Loucy (cell line): Measurements from ENCODE around the gene ICE1.

ENCODE experiments used
- H2AFZ ChIP-seq: fragments of 200-600 bp; sonication (generic); 2 replicates; pipeline ENCODE4 v1.6.0; 2016; ENCODE audit warnings: antibody characterized with exemption, mild to moderate bottlenecking, low read length, moderate library complexity
- H3F3A ChIP-seq: fragments of 200-600 bp; 2 replicates; pipeline ENCODE4 v1.6.0; 2016; ENCODE audit warnings: antibody characterized with exemption, low read depth, mild to moderate bottlenecking
- H3K27me3 ChIP-seq: fragments of 200-600 bp; sonication (generic); 2 replicates; pipeline ENCODE4 v1.6.1; 2014; ENCODE audit warnings: low read length, mild to moderate bottlenecking; ENCODE audit not compliant: insufficient read depth, poor library complexity, severe bottlenecking
- H3K36me3 ChIP-seq: fragments of 200-600 bp; sonication (generic); 2 replicates; pipeline ENCODE4 v1.6.1; 2016; ENCODE audit warnings: low read length; ENCODE audit not compliant: insufficient read depth
- H3K4me1 ChIP-seq: fragments of 200-600 bp; sonication (generic); 2 replicates; pipeline ENCODE4 v1.5.1; 2014; ENCODE audit warnings: low read length, mild to moderate bottlenecking; ENCODE audit not compliant: insufficient read depth, poor library complexity, severe bottlenecking
- H3K4me2 ChIP-seq: fragments of 200-600 bp; sonication (generic); 2 replicates; pipeline ENCODE4 v1.6.0; 2014; ENCODE audit warnings: antibody characterized with exemption, low read length, low read depth, mild to moderate bottlenecking; ENCODE audit not compliant: poor library complexity, severe bottlenecking
- H3K4me3 ChIP-seq: fragments of 200-600 bp; sonication (generic); 2 replicates; pipeline ENCODE4 v1.5.1; 2014; ENCODE audit warnings: low read length, mild to moderate bottlenecking, mixed read lengths; ENCODE audit not compliant: poor library complexity, severe bottlenecking
- H3K79me2 ChIP-seq: fragments of 200-600 bp; sonication (generic); 2 replicates; pipeline ENCODE4 v1.6.1; 2014; ENCODE audit warnings: low read length; ENCODE audit not compliant: insufficient read depth
- H3K9ac ChIP-seq: fragments of 200-600 bp; sonication (generic); 2 replicates; pipeline ENCODE4 v1.6.0; 2014; ENCODE audit warnings: mild to moderate bottlenecking, low read depth, low read length, moderate library complexity; ENCODE audit not compliant: poor library complexity, severe bottlenecking
- H3K9me2 ChIP-seq: fragments of 200-600 bp; sonication (generic); replicated peaks from 2 replicates; pipeline ENCODE4 v1.6.1; 2016; ENCODE audit warnings: low read depth, low read length, mixed read lengths
- H3K9me3 ChIP-seq: fragments of 200-600 bp; sonication (generic); 2 replicates; pipeline ENCODE4 v1.6.1; 2014; ENCODE audit warnings: mild to moderate bottlenecking, antibody characterized with exemption, low read length, low read depth; ENCODE audit not compliant: insufficient read depth
- H4K20me1 ChIP-seq: fragments of 200-600 bp; sonication (generic); 2 replicates; pipeline ENCODE4 v1.6.0; 2014; ENCODE audit warnings: antibody characterized with exemption, low read length, mild to moderate bottlenecking; ENCODE audit not compliant: insufficient read depth, poor library complexity, severe bottlenecking
- CTCF ChIP-seq: fragments of 200-600 bp; sonication (generic); conservative IDR thresholded peaks from 2 replicates; pipeline ENCODE4 v1.5.1; 2014; ENCODE audit warnings: mild to moderate bottlenecking, antibody characterized with exemption, low read length
- EZH2phosphoT487 ChIP-seq: fragments of 200-600 bp; IDR thresholded peaks from 2 replicates; pipeline ENCODE4 v1.6.1; 2018; ENCODE audit warnings: antibody characterized with exemption, mild to moderate bottlenecking, moderate library complexity, borderline replicate concordance

ICE1 gene

GRCh38 chr5:5486122-5486521, 63.6 kb downstream of the ICE1 start:
- H3K4me2 ChIP-seq: no peak overlapping the region
- H2AFZ ChIP-seq: no peak overlapping the region
- H3K79me2 ChIP-seq: no peaks in the 10 kb centered on the region
- H3F3A ChIP-seq: no peaks in the 10 kb centered on the region
- H3K9me2 ChIP-seq: no peaks in the 10 kb centered on the region
- H3K4me1 ChIP-seq: no peaks in the 10 kb centered on the region
- H4K20me1 ChIP-seq: no peaks in the 10 kb centered on the region
- no peaks in the 10 kb centered on the region for H3K27me3 ChIP-seq
- TF ChIP-seq CTCF (no peak), EZH2phosphoT487 (no peak)
- H3K36me3 ChIP-seq: peaks cover 27% of the 10 kb centered on the region; the same call in 1 of the 2 replicates
- no peaks in the 10 kb centered on the region for H3K9me3 ChIP-seq
- H3K4me3 ChIP-seq: no peak overlapping the region
- H3K9ac ChIP-seq: no peak overlapping the region

DNA sequence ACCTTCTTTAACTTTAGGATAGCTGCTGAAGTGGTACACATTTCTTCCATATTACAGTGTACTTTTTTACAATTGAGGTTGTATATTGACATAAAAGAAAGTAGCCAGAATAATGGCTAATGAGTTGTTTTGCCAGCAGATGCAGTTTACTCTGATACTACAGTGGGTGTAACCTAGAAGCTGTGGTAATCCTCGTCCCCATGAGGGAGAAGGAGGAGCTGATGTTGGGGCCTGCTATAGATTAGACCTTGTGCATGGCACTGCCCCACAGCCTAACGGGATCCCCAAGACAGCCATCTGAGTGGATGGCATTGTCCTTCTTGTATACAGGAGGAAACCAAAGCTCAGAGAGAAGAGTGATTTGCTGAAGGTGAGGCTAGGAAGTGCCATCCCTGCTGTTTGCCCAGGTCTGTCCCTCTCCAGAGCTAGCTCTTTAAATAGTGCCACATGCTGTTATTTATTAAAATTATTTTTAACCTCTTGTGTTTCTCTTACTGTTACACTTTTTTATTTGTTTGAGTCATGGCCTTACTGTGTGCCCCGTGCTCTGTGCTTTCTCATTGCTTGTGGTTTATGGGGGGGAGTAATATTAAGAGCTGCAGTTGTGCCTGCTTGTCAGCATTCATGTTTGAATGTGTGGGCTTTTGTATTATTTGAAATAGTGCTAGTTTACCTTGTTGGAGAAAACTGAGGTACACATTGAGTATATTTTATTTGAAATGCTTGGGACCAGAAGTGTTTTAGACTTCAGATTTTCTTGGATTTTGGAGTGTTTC, 65.3 kb downstream of the ICE1 start:
- H3K9me3 ChIP-seq: no peaks in the 10 kb centered on the region
- H3F3A ChIP-seq: no peaks in the 10 kb centered on the region
- no peak overlapping the region for H3K9ac ChIP-seq
- no peaks in the 10 kb centered on the region for H3K4me1 ChIP-seq
- no peak overlapping the region for H2AFZ ChIP-seq
- H3K4me3 ChIP-seq: no peak overlapping the region
- no peak overlapping the region for H3K4me2 ChIP-seq
- no peaks in the 10 kb centered on the region for H3K27me3 ChIP-seq
- H3K9me2 ChIP-seq: no peaks in the 10 kb centered on the region
- H3K36me3 ChIP-seq: peaks cover 27% of the 10 kb centered on the region; the same call in 1 of the 2 replicates
- H3K79me2 ChIP-seq: no peaks in the 10 kb centered on the region
- TF ChIP-seq EZH2phosphoT487 (no peak), CTCF (no peak)
- H4K20me1 ChIP-seq: no peaks in the 10 kb centered on the region

GRCh38 chr5:5490774-5491347, 68.4 kb downstream of the ICE1 start:
- Histone ChIP-seq H3K4me1 (no peaks in the 10 kb centered on the region), H3F3A (no peaks in the 10 kb centered on the region), H3K9me3 (no peaks in the 10 kb centered on the region), H3K79me2 (no peaks in the 10 kb centered on the region), H3K4me3 (no peak overlapping the region), H3K36me3 (peaks cover 24% of the 10 kb centered on the region; the same call in 1 of the 2 replicates), H3K27me3 (no peaks in the 10 kb centered on the region), H3K9me2 (no peaks in the 10 kb centered on the region), H4K20me1 (no peaks in the 10 kb centered on the region), H2AFZ (no peak overlapping the region), H3K4me2 (no peak overlapping the region), H3K9ac (no peak overlapping the region)
- no peak for TF ChIP-seq CTCF
- TF ChIP-seq EZH2phosphoT487: no peak
